ENCODE data around the gene CHRNB4. TPM values are rescaled to one million over a fixed set of nuclear protein-coding genes. Genes with fewer than 3 reads are reported as not detected.

Gene CHRNB4
- total RNA-seq, 2 donors from 2014 or later = 0.13 TPM; not detected in 1

DNA sequence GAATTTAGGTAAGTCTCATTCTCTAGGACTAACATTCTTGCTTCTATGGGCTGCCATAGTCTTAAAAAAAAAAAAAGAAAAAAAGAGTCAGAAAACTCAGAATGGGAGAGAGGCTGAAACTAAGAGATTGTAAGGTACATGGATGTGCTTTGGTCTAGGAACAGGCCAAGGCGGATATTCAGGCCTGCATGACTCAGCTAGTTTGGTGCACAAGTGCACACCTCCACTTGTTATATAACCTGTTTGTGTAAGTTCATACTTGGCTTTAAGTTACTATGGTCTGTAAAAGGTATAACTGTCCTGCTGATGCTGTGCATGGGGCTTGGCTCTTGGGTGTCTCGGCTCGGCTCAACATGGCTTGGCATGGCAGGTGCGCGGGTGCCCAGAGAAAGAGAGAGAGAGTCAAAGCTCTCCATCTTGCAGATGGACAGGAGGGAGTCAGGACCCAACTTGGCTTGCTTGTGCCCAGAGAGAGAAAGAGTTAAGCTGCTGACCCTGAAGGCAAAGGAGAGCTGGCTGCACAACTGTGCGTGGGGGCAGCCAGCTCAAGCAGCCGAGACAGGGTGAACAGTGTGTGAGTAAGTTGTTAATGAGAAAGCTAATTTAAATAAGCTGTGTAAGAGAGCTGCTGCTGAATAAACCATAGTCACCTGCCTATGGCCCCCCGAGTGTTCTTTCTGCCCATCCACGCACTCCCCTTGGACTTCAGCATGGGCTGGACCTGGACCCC, 31.4 kb upstream of the CHRNB4 start:
- intact Hi-C loops (cut with DNase I) = no loop called here
- DNase-seq = no peak
- peak in 1 of 2 donors; percentile 57 for ATAC-seq

- ATAC-seq = peak in 1 of 2 donors; percentile 44
- intact Hi-C loops (cut with DNase I) = no loop called here
- DNase-seq = no peak
These were observed 30.7 kb upstream of the CHRNB4 start for GRCh38 chr15:78671626-78672211.

GRCh38 chr15:78668987-78669386, 28.0 kb upstream of the CHRNB4 start:
- no peak for ATAC-seq
- DNase-seq = no peak
- intact Hi-C loops (cut with DNase I) = no loop called here

GRCh38 chr15:78667578-78668236, 26.7 kb upstream of the CHRNB4 start:
- DNase-seq (no peak), ATAC-seq (no peak)
- intact Hi-C loops (cut with DNase I) = no loop called here

GRCh38 chr15:78666010-78666409, 25.0 kb upstream of the CHRNB4 start:
- intact Hi-C loops (cut with DNase I) = no loop called here
- DNase-seq = no peak

DNA sequence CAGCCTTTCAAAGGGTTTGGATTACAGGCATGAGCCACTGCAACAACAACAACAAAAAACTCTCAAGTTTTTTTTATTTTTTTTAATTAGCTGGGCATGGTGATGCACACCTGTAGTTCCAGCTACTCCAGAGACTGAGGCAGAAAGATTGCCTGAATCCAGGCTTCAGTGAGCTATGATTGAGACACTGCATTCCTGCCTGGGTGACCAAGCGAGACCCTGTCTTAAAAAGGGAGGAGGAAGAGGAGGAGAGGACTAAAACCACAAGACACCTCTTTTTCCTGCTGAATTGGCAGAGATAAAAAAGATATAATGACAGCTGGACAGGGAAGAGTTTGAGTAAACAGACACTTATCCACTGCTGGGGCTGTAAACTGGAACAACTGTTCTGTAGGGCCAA, 22.7 kb upstream of the CHRNB4 start:
- intact Hi-C loops (cut with DNase I) = no loop called here
- ATAC-seq (no peak), DNase-seq (no peak)

More at GRCh38 chr15:78666010-78666409, 25.0 kb upstream of the CHRNB4 start:
- ATAC-seq = no peak

- intact Hi-C loops (cut with DNase I) = no loop called here
- DNase-seq (no peak), ATAC-seq (no peak)
These were observed 21.0 kb upstream of the CHRNB4 start for GRCh38 chr15:78662028-78662427.

GRCh38 chr15:78661001-78661400, 20.0 kb upstream of the CHRNB4 start:
- no peak for DNase-seq
- intact Hi-C loops (cut with DNase I) = no loop called here
- no peak for ATAC-seq

- no peak for ATAC-seq
These were observed 19.6 kb upstream of the CHRNB4 start for GRCh38 chr15:78660584-78660983.

GRCh38 chr15:78658823-78659222, 17.8 kb upstream of the CHRNB4 start:
- no peak for DNase-seq
- no peak for ATAC-seq
- intact Hi-C loops (cut with DNase I) = no loop called here

More at GRCh38 chr15:78660584-78660983, 19.6 kb upstream of the CHRNB4 start:
- no peak for DNase-seq
- intact Hi-C loops (cut with DNase I) = no loop called here

- DNase-seq (no peak), ATAC-seq (no peak)
- intact Hi-C loops (cut with DNase I) = no loop called here
These were observed 13.3 kb upstream of the CHRNB4 start for GRCh38 chr15:78654272-78654671.

- DNase-seq = no peak
- intact Hi-C loops (cut with DNase I) = no loop called here
- ATAC-seq = no peak
These were observed 11.1 kb upstream of the CHRNB4 start for GRCh38 chr15:78651930-78652615.

GRCh38 chr15:78651007-78651406, 10.0 kb upstream of the CHRNB4 start:
- intact Hi-C loops (cut with DNase I) = no loop called here
- DNase-seq (no peak), ATAC-seq (no peak)

GRCh38 chr15:78650022-78650421, 9.0 kb upstream of the CHRNB4 start:
- DNase-seq = no peak
- intact Hi-C loops (cut with DNase I) = no loop called here

GRCh38 chr15:78645009-78645408, 4.0 kb upstream of the CHRNB4 start:
- no peak for DNase-seq
- ATAC-seq = no peak
- intact Hi-C loops (cut with DNase I) = no loop called here

More at GRCh38 chr15:78650022-78650421, 9.0 kb upstream of the CHRNB4 start:
- no peak for ATAC-seq

GRCh38 chr15:78642331-78642730, 1.3 kb upstream of the CHRNB4 start:
- DNase-seq (no peak), ATAC-seq (no peak)
- intact Hi-C loops (cut with DNase I) = no loop called here

DNA sequence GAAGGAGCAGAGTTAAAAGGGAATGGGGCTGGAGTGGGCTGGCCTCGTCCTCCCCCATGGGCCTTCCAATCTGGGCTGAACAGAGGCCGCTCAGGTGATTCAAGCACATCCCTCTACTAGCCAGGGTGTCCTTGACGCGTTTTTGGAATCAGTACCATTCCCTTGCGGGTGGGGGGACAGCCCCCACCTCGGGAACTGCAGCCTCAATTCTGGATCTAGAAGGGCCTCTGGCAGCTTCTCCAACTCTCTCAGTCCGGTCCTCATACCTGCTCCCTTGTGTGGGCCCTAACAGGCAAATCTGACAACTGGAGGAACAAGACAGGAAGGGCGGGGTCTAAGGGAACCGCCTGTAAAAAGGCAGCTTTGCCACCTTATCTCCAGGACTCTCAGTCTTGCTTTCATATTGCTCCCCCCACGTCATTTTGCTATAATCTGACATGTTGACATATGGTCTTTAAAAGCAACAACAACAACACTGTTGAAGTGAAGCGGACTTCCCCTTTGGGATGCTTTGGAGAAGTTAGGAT, 802 bp upstream of the CHRNB4 start:
- DNase-seq (no peak), ATAC-seq (no peak)
- intact Hi-C loops (cut with DNase I) = no loop called here

DNA sequence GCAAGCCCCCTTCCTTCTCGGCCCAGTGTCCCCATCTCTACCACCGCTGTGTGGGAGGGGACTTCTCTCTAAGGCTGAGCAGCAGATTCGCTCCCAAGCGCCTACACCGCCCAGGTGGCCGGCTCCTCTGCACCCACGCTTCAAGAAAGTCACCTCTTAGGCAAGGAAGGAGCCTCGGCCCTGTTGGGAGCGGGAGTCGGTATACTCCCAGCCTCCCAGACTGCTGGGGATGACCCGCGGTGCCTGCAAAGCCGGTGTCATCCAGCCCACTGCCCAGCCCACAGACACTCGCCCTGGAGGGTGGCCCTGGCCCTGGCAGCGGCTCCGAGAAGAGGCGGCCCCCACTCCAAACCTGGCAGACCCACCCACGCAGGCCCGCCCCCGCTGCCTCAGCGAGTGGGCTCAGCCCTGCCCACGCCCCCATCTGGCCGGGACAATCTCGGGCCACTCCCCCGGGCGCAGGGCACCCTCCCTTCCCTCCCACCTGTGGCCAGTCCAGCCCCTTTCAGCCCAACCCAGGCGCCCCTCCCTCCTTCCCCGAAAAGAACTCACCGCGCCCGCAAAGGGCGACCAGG, 396 bp downstream of the CHRNB4 start:
- ATAC-seq (peak; percentile 39 to 55), DNase-seq (no peak)
- intact Hi-C loops (cut with DNase I) = no loop called here

DNA sequence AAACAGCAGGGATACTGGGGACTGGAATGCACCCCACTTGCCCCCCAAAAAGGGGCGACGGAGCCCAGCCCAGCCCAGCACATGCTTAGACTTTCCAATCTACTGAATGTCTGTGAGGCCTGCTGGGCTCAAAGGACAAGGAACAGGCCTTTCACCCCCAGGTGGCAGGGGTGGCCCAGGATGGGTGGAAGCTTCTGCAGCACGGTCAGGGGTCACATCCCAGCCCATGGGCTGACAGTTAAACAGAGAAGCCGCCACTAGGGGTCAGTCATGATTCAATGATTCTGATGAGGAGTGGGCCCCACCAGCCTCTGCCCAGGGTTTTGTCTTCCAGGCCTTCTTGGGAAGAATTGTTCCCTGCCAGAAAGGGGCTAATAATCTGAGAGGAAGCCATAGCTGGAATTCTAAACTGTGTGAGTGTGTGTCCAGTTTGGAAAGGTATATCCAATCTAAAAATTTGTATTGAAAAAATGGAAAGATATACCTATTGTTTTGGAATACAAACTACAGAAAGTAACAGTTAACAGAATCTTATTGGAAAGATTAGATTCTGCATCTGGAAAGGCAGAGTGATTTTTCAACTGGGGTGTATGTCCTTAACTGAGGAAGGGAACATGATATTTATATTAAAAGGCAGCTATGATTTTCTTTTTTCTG, 2.2 kb downstream of the CHRNB4 start:
- DNase-seq = peak; percentile 52
- peak; percentile 50 to 62 for ATAC-seq
- intact Hi-C loops (cut with DNase I) = loop anchor here (1.0 to 5.0 kb wide), 2 partner anchors 69 to 71 kb away; no protein-coding TSS in a partner anchor
